K562 (cell line): ENCODE measurements around the gene GIMAP8. TPM values are rescaled to one million over a fixed set of nuclear protein-coding genes. Genes with fewer than 3 reads are reported as not detected.

Experiments used
- ATAC-seq: fragments of 200-7000 bp; cut with Tn5 transposase; 3 replicates; pipeline ENCODE4 v1.9.1; 2020; ENCODE audit warnings: moderate library complexity
- BruUV-seq: library from RNA; stranded (reverse); fragments of 400-500 nt; replicated peaks from 2 replicates; lab custom pipeline; 2021; lab: Mats Ljungman, UMichigan
- CTCF ChIA-PET: fragments of 300-600 bp; formaldehyde crosslinking; extraction: SDS; loops from one replicate; lab custom pipeline; 2021; ENCODE audit warnings: low intra/inter-chr PET ratio; lab: Yijun Ruan, JAX
- POLR2A ChIA-PET: fragments of 300-600, 350-650 bp; sonication (Branson Sonifier 250); formaldehyde crosslinking; extraction: SDS; loops from one replicate; lab custom pipeline; 2021; ENCODE audit warnings: antibody characterized with exemption, inconsistent platforms; lab: Yijun Ruan, JAX
- DNase-seq, 4 experiments: peaks; one replicate each; pipeline versions ENCODE4 v3.0.0 to v3.0.0-alpha.2; 2011 to 2018; ENCODE audit warnings: low spot score in 3 of 4, mixed read lengths in 3 of 4; ENCODE audit errors: extremely low read depth in 1 of 4
- FAIRE-seq: peaks from 2 replicates; lab custom pipeline; 2011; peaks lifted over from hg19 to GRCh38; lab: Jason Lieb, UNC
- H2AFZ ChIP-seq: 2 replicates; pipeline ENCODE4 v1.6.0; 2011; ENCODE audit warnings: low read depth, low read length, control low read depth, inconsistent platforms
- H3K27ac ChIP-seq: fragments of 200-600 bp; 3 replicates; pipeline ENCODE4 v1.8.0; 2011; ENCODE audit warnings: low read depth, mild to moderate bottlenecking, control low read depth, inconsistent platforms, low read length, moderate library complexity, mixed read lengths; ENCODE audit errors: extremely low read depth
- H3K27me3 ChIP-seq, 2 experiments: fragments of 300-600 bp in 1 of 2; 2 replicates in 1 of 2; 3 replicates in 1 of 2; pipeline versions ENCODE4 v1.6.0 to v1.8.0; 2011; ENCODE audit warnings: inconsistent platforms in 2 of 2, low read length in 2 of 2, mild to moderate bottlenecking in 1 of 2, mixed read lengths in 1 of 2, moderate library complexity in 1 of 2; ENCODE audit not compliant: control insufficient read depth in 2 of 2, insufficient read depth in 2 of 2
- H3K36me3 ChIP-seq: fragments of 300-600 bp; 3 replicates; pipeline ENCODE4 v1.8.0; 2011; ENCODE audit warnings: mild to moderate bottlenecking, low read length, inconsistent platforms; ENCODE audit not compliant: control insufficient read depth, insufficient read depth
- H3K4me1 ChIP-seq, 2 experiments: fragments of 200-600 bp in 1 of 2; replicated peaks in 1 of 2; 2 replicates in 1 of 2; 3 replicates in 1 of 2; pipeline versions ENCODE4 v1.5.1 to v1.8.0; 2011; ENCODE audit warnings: inconsistent platforms in 2 of 2, low read length in 2 of 2, mild to moderate bottlenecking in 1 of 2, mixed read lengths in 1 of 2, moderate library complexity in 1 of 2; ENCODE audit not compliant: control insufficient read depth in 2 of 2, insufficient read depth in 2 of 2
- H3K4me2 ChIP-seq: 2 replicates; pipeline ENCODE4 v1.6.1; 2011; ENCODE audit warnings: low read length, control low read depth, inconsistent platforms, mixed read lengths; ENCODE audit not compliant: insufficient read depth
- H3K4me3 ChIP-seq: fragments of 200-600 bp; sonication (generic), shearing (Covaris generic); 2 replicates; pipeline ENCODE4 v1.5.1; 2016; ENCODE audit warnings: control low read depth, inconsistent platforms
- H3K79me2 ChIP-seq: fragments of 200-600 bp; 3 replicates; pipeline ENCODE4 v1.8.0; 2011; ENCODE audit warnings: low read length, inconsistent platforms; ENCODE audit not compliant: control insufficient read depth, insufficient read depth
- H3K9ac ChIP-seq, 2 experiments: 2 replicates each; pipeline versions ENCODE4 v1.6.0 to v1.6.1; 2011; ENCODE audit warnings: low read depth in 2 of 2, low read length in 2 of 2, control low read depth in 1 of 2, inconsistent platforms in 1 of 2, mild to moderate bottlenecking in 1 of 2, mixed read lengths in 1 of 2; ENCODE audit not compliant: insufficient read depth in 1 of 2
- H3K9me1 ChIP-seq: one replicate; pipeline ENCODE4 v1.6.0; 2011; ENCODE audit warnings: inconsistent platforms, mild to moderate bottlenecking, low read length, moderate library complexity; ENCODE audit not compliant: control insufficient read depth, insufficient read depth
- H3K9me3 ChIP-seq: replicated peaks from 2 replicates; pipeline ENCODE4 v1.5.1; 2011; ENCODE audit warnings: low read depth, low read length, inconsistent platforms; ENCODE audit not compliant: control insufficient read depth, insufficient read depth
- H4K20me1 ChIP-seq: replicated peaks from 2 replicates; pipeline ENCODE4 v1.6.1; 2011; ENCODE audit warnings: low read length, inconsistent platforms, mixed read lengths; ENCODE audit not compliant: control insufficient read depth, insufficient read depth
- CTCF ChIP-seq, 3 experiments: IDR thresholded peaks in 2 of 3; conservative IDR thresholded peaks in 1 of 3; 2 replicates each; pipeline ENCODE4 v1.5.1; 2011 to 2012; ENCODE audit warnings: low read length in 3 of 3, mild to moderate bottlenecking in 3 of 3, control low read depth in 2 of 3, improper control_type of control experiment in 1 of 3, inconsistent platforms in 1 of 3, low read depth in 1 of 3, mixed read lengths in 1 of 3, moderate library complexity in 1 of 3; ENCODE audit not compliant: insufficient read depth in 2 of 3
- POLR2AphosphoS5 ChIP-seq: IDR thresholded peaks from 2 replicates; pipeline ENCODE4 v1.6.1; 2011; ENCODE audit warnings: mild to moderate bottlenecking, low read depth, low read length, moderate library complexity; ENCODE audit not compliant: control insufficient read depth, insufficient read depth
- RAD21 ChIP-seq, 2 experiments: fragments of 250-450 bp in 1 of 2; fragments of 450-650 bp in 1 of 2; sonication (Bioruptor Pico) in 1 of 2; formaldehyde crosslinking in 1 of 2; IDR thresholded peaks in 1 of 2; conservative IDR thresholded peaks in 1 of 2; 2 replicates each; pipeline versions ENCODE4 v1.4.0 to v1.8.0; 2020 to 2022; ENCODE audit warnings: mild to moderate bottlenecking in 2 of 2, moderate library complexity in 1 of 2
- REST ChIP-seq, 2 experiments: fragments of 450-650 bp; formaldehyde crosslinking in 1 of 2; IDR thresholded peaks; 2 replicates each; pipeline versions ENCODE4 v1.4.0 to v1.6.1; 2014 to 2020; ENCODE audit warnings: mild to moderate bottlenecking in 2 of 2, borderline replicate concordance in 1 of 2, low read depth in 1 of 2
- SMARCE1 ChIP-seq: fragments of 450-650 bp; IDR thresholded peaks from 2 replicates; pipeline ENCODE4 v1.7.1; 2016; ENCODE audit warnings: mild to moderate bottlenecking
- TBP ChIP-seq: optimal IDR thresholded peaks from 2 replicates; pipeline ENCODE3; 2011; ENCODE audit warnings: low read depth, low read length, improper control_type of control experiment
- ZNF764 ChIP-seq: fragments of 250-450 bp; sonication (Bioruptor Pico); IDR thresholded peaks from 2 replicates; pipeline ENCODE4 v1.4.0; 2020; ENCODE audit warnings: low read depth, mild to moderate bottlenecking, moderate library complexity
- WGBS: fragments of 100-300 bp; shearing (Covaris generic); methylation state at CpG from one replicate; pipeline ENCODE4 v1.1.6; 2016; ENCODE audit warnings: low coverage, mixed read lengths; ENCODE audit not compliant: insufficient coverage; ENCODE audit errors: missing lambda C conversion rate; 5-methylcytosine and 5-hydroxymethylcytosine counted together
- in situ Hi-C: fragments of 300-500 bp; cut with MboI; formaldehyde crosslinking; loops from 4 replicates; pipeline ENCODE4 v1.15.0; 2018; ENCODE audit warnings: inconsistent platforms, mixed read lengths
- intact Hi-C: fragments of 100-400 bp; cut with micrococcal nuclease; formaldehyde crosslinking; loops from 2 replicates; pipeline ENCODE4 v1.14.2; 2022
- polyA plus RNA-seq, 8 experiments: library from polyadenylated mRNA; depleted of rRNA in 4 of 8; stranded (reverse) in 5 of 8; unstranded in 3 of 8; fragments of >200 nt; fragmentation: Nextera tagmentation in 2 of 8; fragmentation: Illumina TruSeq in 1 of 8; extraction: Ambion mirVana in 2 of 8; extraction: Trizol in 1 of 8; gene quantifications; 2 replicates each; pipeline versions ENCODE4 v1.2.1 to v1.2.3, GENCODE V29; 2011 to 2014; ENCODE audit warnings: inconsistent platforms in 1 of 8, missing spikeins in 1 of 8
- total RNA-seq, 7 experiments: library from RNA; depleted of rRNA in 6 of 7; stranded (reverse); fragments of >200 nt in 6 of 7; fragmentation: Illumina TruSeq in 2 of 7; extraction: Trizol in 2 of 7; gene quantifications; 2 replicates each; pipeline versions ENCODE4 v1.2.1 to v1.2.3, GENCODE V29; 2011 to 2021; ENCODE audit warnings: low replicate concordance in 1 of 7

GIMAP8 gene
- total and polyA plus RNA-seq, 9 of the 15 experiments (the other 6 are each of a cell fraction or from before 2014, with no cell fraction given), result not detected

GRCh38 chr7:150417863-150418262 is 32.6 kb upstream of the GIMAP8 start:
- Histone ChIP-seq H3K9ac (no peak overlapping the region), H3K36me3 (no peaks in the 10 kb centered on the region), H3K4me2 (no peak overlapping the region), H3K9me3 (no peaks in the 10 kb centered on the region), H2AFZ (0 out of 2 replicates have a peak overlapping the region, but pooled peaks have one; percentile 3), H3K27ac (no peak overlapping the region), H3K9me1 (no peaks in the 10 kb centered on the region), H3K4me3 (no peak overlapping the region), H3K4me1 (peaks cover 7% of the 10 kb centered on the region in 2 experiments; a peak in 3 of 5 replicates), H4K20me1 (no peaks in the 10 kb centered on the region), H3K79me2 (no peaks in the 10 kb centered on the region), H3K27me3 (no peaks in the 10 kb centered on the region)
- 65% methylated on average over 6 of the region's 6 CpGs for WGBS
- no TSS peak for BruUV-seq
- POLR2A ChIA-PET, result interaction anchor here (0.7 to 1.5 kb wide), 6 partner anchors 9 to 105 kb away, joined by 3 to 5 read pairs (median 5); no protein-coding TSS in a partner anchor
- in situ Hi-C loops (no loop called here), intact Hi-C loops (no loop called here)
- FAIRE-seq, result peak; percentile 79
- DNase-seq, result peak; percentile 38 to 56 (median 48)
- peak; percentile 46 for ATAC-seq
- CTCF ChIA-PET, result interaction anchor here (1.2 kb wide), 1 partner anchor 60 kb away, joined by 4 read pairs; no protein-coding TSS in a partner anchor
- TF ChIP-seq POLR2AphosphoS5 (no peak), REST (IDR thresholded peaks at IDR 0.05; ENCODE audit: borderline replicate concordance) (peak; percentile 51; the same call in 1 of the 2 replicates), REST (CRISPR knock-in tag; IDR thresholded peaks at IDR 0.05; ENCODE audit: low read depth) (no peak), SMARCE1 (no peak), CTCF (IDR thresholded peaks at IDR 0.05 in 2 of 3, conservative IDR thresholded peaks at IDR 0.05 in 1 of 3; ENCODE audit: insufficient read depth in 2 of 3, low read depth in 1 of 3, low read length in 3 of 3) (peak; percentile 54 to 66 (median 65)), ZNF764 (CRISPR knock-in tag) (peak; percentile 92), RAD21 (CRISPR knock-in tag; conservative IDR thresholded peaks at IDR 0.05 in 1 of 2, IDR thresholded peaks at IDR 0.05 in 1 of 2) (peak; percentile 44 to 61), TBP (peak; percentile 6)
